Activated T-cell treated with anti-CD3 and anti-CD28 coated beads, Interleukin-2, amount 50 U/mL, for 24 hours (primary cell): Measurements from ENCODE around the gene TNFAIP8L1.
"Not testable (repeated sequence)": the region's sequence is repeated elsewhere in the genome, so short reads cannot be mapped to it uniquely, and the experiment has no call there.

Experiments used
- DNase-seq: peaks from one replicate; pipeline ENCODE4 v3.0.0-alpha.2; 2020
- H3K27ac Mint-ChIP-seq: 2 replicates; pipeline ENCODE4 v1.8.0; 2020; ENCODE audit warnings: mild to moderate bottlenecking, mixed read lengths
- H3K27me3 Mint-ChIP-seq: 2 replicates; pipeline ENCODE4 v1.8.0; 2020; ENCODE audit warnings: mixed read lengths
- H3K36me3 Mint-ChIP-seq: 2 replicates; pipeline ENCODE4 v1.8.0; 2020; ENCODE audit warnings: low read depth, mixed read lengths
- H3K4me1 Mint-ChIP-seq: 2 replicates; pipeline ENCODE4 v1.8.0; 2020; ENCODE audit warnings: low read depth, mixed read lengths
- H3K4me3 Mint-ChIP-seq: 2 replicates; pipeline ENCODE4 v1.8.0; 2020; ENCODE audit warnings: mild to moderate bottlenecking, moderate library complexity, mixed read lengths
- H3K9me3 Mint-ChIP-seq: 2 replicates; pipeline ENCODE4 v1.8.0; 2020; ENCODE audit warnings: mixed read lengths

TNFAIP8L1 gene

GRCh38 chr19:4673216-4673615, 33.9 kb downstream of the TNFAIP8L1 start:
- Mint-ChIP-seq H3K36me3 (peaks cover 46% of the 10 kb centered on the region), H3K4me1 (peaks cover 15% of the 10 kb centered on the region), H3K27me3 (no peaks in the 10 kb centered on the region), H3K9me3 (no peaks in the 10 kb centered on the region), H3K4me3 (no peak overlapping the region), H3K27ac (peak overlapping the region; percentile 27)
- DNase-seq = no peak

- Mint-ChIP-seq H3K9me3 (no peaks in the 10 kb centered on the region), H3K4me3 (no peak overlapping the region), H3K36me3 (peaks cover 46% of the 10 kb centered on the region), H3K27ac (no peak overlapping the region), H3K27me3 (no peaks in the 10 kb centered on the region), H3K4me1 (peaks cover 10% of the 10 kb centered on the region)
- DNase-seq = no peak
Observed at GRCh38 chr19:4673726-4674125, 34.4 kb downstream of the TNFAIP8L1 start.

- H3K4me1 Mint-ChIP-seq = no peaks in the 10 kb centered on the region
- no peak overlapping the region for H3K4me3 Mint-ChIP-seq
- no peaks in the 10 kb centered on the region for H3K27me3 Mint-ChIP-seq
- no peak for DNase-seq
- no peaks in the 10 kb centered on the region for H3K9me3 Mint-ChIP-seq
- no peak overlapping the region for H3K27ac Mint-ChIP-seq
- H3K36me3 Mint-ChIP-seq = peaks cover 44% of the 10 kb centered on the region
Observed at GRCh38 chr19:4675346-4675745, 36.0 kb downstream of the TNFAIP8L1 start.

GRCh38 chr19:4676955-4677731, 37.8 kb downstream of the TNFAIP8L1 start:
- H3K27ac Mint-ChIP-seq = peak overlapping the region; percentile 47
- H3K36me3 Mint-ChIP-seq = peaks cover 56% of the 10 kb centered on the region
- H3K4me1 Mint-ChIP-seq = no peaks in the 10 kb centered on the region
- no peak overlapping the region for H3K4me3 Mint-ChIP-seq
- H3K27me3 Mint-ChIP-seq = no peaks in the 10 kb centered on the region
- H3K9me3 Mint-ChIP-seq = no peaks in the 10 kb centered on the region
- peak; percentile 41 for DNase-seq

GRCh38 chr19:4678881-4679790, 39.8 kb downstream of the TNFAIP8L1 start:
- no peaks in the 10 kb centered on the region for H3K9me3 Mint-ChIP-seq
- no peak overlapping the region for H3K4me3 Mint-ChIP-seq
- H3K27me3 Mint-ChIP-seq = no peaks in the 10 kb centered on the region
- peak; percentile 45 for DNase-seq
- H3K27ac Mint-ChIP-seq = no peak overlapping the region
- peaks cover 69% of the 10 kb centered on the region for H3K36me3 Mint-ChIP-seq
- no peaks in the 10 kb centered on the region for H3K4me1 Mint-ChIP-seq

- H3K27me3 Mint-ChIP-seq, DNase-seq, H3K4me3 Mint-ChIP-seq, H3K27ac Mint-ChIP-seq, H3K9me3 Mint-ChIP-seq, H3K4me1 Mint-ChIP-seq: not testable (repeated sequence)
- H3K36me3 Mint-ChIP-seq = peaks cover 72% of the 10 kb centered on the region
Observed at GRCh38 chr19:4680021-4680420, 40.7 kb downstream of the TNFAIP8L1 start.

GRCh38 chr19:4682417-4683200, 43.3 kb downstream of the TNFAIP8L1 start:
- H3K27ac Mint-ChIP-seq = no peak overlapping the region
- no peaks in the 10 kb centered on the region for H3K4me1 Mint-ChIP-seq
- H3K4me3 Mint-ChIP-seq = no peak overlapping the region
- no peaks in the 10 kb centered on the region for H3K9me3 Mint-ChIP-seq
- DNase-seq = no peak
- H3K36me3 Mint-ChIP-seq = peaks cover 78% of the 10 kb centered on the region
- H3K27me3 Mint-ChIP-seq = no peaks in the 10 kb centered on the region

GRCh38 chr19:4684312-4685095, 45.2 kb downstream of the TNFAIP8L1 start:
- peaks cover 75% of the 10 kb centered on the region for H3K36me3 Mint-ChIP-seq
- H3K27me3 Mint-ChIP-seq = no peaks in the 10 kb centered on the region
- H3K4me3 Mint-ChIP-seq = no peak overlapping the region
- H3K4me1 Mint-ChIP-seq = no peaks in the 10 kb centered on the region
- no peak for DNase-seq
- H3K27ac Mint-ChIP-seq = no peak overlapping the region
- H3K9me3 Mint-ChIP-seq = no peaks in the 10 kb centered on the region

- Mint-ChIP-seq H3K27ac (no peak overlapping the region), H3K4me1 (no peaks in the 10 kb centered on the region), H3K27me3 (no peaks in the 10 kb centered on the region), H3K36me3 (peaks cover 78% of the 10 kb centered on the region), H3K4me3 (no peak overlapping the region), H3K9me3 (no peaks in the 10 kb centered on the region)
- no peak for DNase-seq
Observed at GRCh38 chr19:4686700-4687099, 47.4 kb downstream of the TNFAIP8L1 start.

GRCh38 chr19:4687396-4687795, 48.1 kb downstream of the TNFAIP8L1 start:
- DNase-seq = no peak
- Mint-ChIP-seq H3K9me3 (no peaks in the 10 kb centered on the region), H3K36me3 (peaks cover 80% of the 10 kb centered on the region), H3K4me3 (no peak overlapping the region), H3K27ac (no peak overlapping the region), H3K27me3 (no peaks in the 10 kb centered on the region), H3K4me1 (no peaks in the 10 kb centered on the region)

GRCh38 chr19:4688587-4688986, 49.3 kb downstream of the TNFAIP8L1 start:
- H3K36me3 Mint-ChIP-seq = peaks cover 87% of the 10 kb centered on the region
- H3K4me1 Mint-ChIP-seq = no peaks in the 10 kb centered on the region

GRCh38 chr19:4689403-4689802, 50.1 kb downstream of the TNFAIP8L1 start:
- no peak for DNase-seq
- Mint-ChIP-seq H3K36me3 (peaks cover 87% of the 10 kb centered on the region), H3K27me3 (no peaks in the 10 kb centered on the region), H3K27ac (no peak overlapping the region), H3K4me1 (no peaks in the 10 kb centered on the region), H3K4me3 (no peak overlapping the region), H3K9me3 (no peaks in the 10 kb centered on the region)

More at GRCh38 chr19:4688587-4688986, 49.3 kb downstream of the TNFAIP8L1 start:
- no peak overlapping the region for H3K27ac Mint-ChIP-seq
- no peak for DNase-seq
- no peaks in the 10 kb centered on the region for H3K9me3 Mint-ChIP-seq
- no peaks in the 10 kb centered on the region for H3K27me3 Mint-ChIP-seq
- H3K4me3 Mint-ChIP-seq = no peak overlapping the region

- no peak overlapping the region for H3K27ac Mint-ChIP-seq
- no peak for DNase-seq
- peaks cover 90% of the 10 kb centered on the region for H3K36me3 Mint-ChIP-seq
- no peak overlapping the region for H3K4me3 Mint-ChIP-seq
- H3K27me3 Mint-ChIP-seq = no peaks in the 10 kb centered on the region
- no peaks in the 10 kb centered on the region for H3K4me1 Mint-ChIP-seq
- H3K9me3 Mint-ChIP-seq = no peaks in the 10 kb centered on the region
Observed at GRCh38 chr19:4690361-4690760, 51.0 kb downstream of the TNFAIP8L1 start.

GRCh38 chr19:4691373-4691772, 52.1 kb downstream of the TNFAIP8L1 start:
- H3K4me3 Mint-ChIP-seq = no peak overlapping the region
- H3K4me1 Mint-ChIP-seq = no peaks in the 10 kb centered on the region
- H3K27me3 Mint-ChIP-seq = no peaks in the 10 kb centered on the region
- H3K27ac Mint-ChIP-seq = no peak overlapping the region
- no peak for DNase-seq
- H3K9me3 Mint-ChIP-seq = no peaks in the 10 kb centered on the region
- H3K36me3 Mint-ChIP-seq = peaks cover 88% of the 10 kb centered on the region
